SK-N-MC (cell line): Measurements from ENCODE around the gene AK3.

Experiments used
- DNase-seq: peaks from one replicate; pipeline ENCODE4 v3.0.0-alpha.2; 2011; ENCODE audit warnings: low read depth, low spot score
- H3K27ac ChIP-seq: fragments of 200-600 bp; sonication (generic); 2 replicates; pipeline ENCODE4 v1.5.1; 2016; ENCODE audit warnings: mixed run types
- H3K36me3 ChIP-seq: fragments of 200-600 bp; sonication (generic); 2 replicates; pipeline ENCODE4 v1.6.1; 2017; ENCODE audit warnings: antibody characterized with exemption, low read length, mixed read lengths; ENCODE audit not compliant: insufficient read depth
- H3K4me3 ChIP-seq: fragments of 200-600 bp; sonication (generic); 2 replicates; pipeline ENCODE4 v1.5.1; 2016
- H3K9ac ChIP-seq: fragments of 200-600 bp; sonication (generic); 2 replicates; pipeline ENCODE4 v1.8.0; 2017; ENCODE audit warnings: mixed run types, mixed read lengths; ENCODE audit not compliant: insufficient read length
- H3K9me3 ChIP-seq: fragments of 200-600 bp; sonication (generic); 2 replicates; pipeline ENCODE4 v1.6.1; 2017; ENCODE audit warnings: low read depth, mild to moderate bottlenecking, antibody characterized with exemption, low read length, moderate library complexity, mixed read lengths
- EZH2 ChIP-seq: fragments of 200-600 bp; sonication (generic); IDR thresholded peaks from one replicate; pipeline ENCODE4 v1.6.1; 2017; ENCODE audit warnings: antibody characterized with exemption
- FOXP2 ChIP-seq: optimal IDR thresholded peaks from 2 replicates; pipeline ENCODE3; 2011; ENCODE audit warnings: mild to moderate bottlenecking, moderate library complexity; ENCODE audit not compliant: insufficient read depth; ENCODE audit errors: extremely low read length, control extremely low read depth
- POLR2AphosphoS5 ChIP-seq: IDR thresholded peaks from 2 replicates; pipeline ENCODE4 v1.6.1; 2012; ENCODE audit warnings: mild to moderate bottlenecking, low read depth, low read length, borderline replicate concordance

Gene AK3

DNA sequence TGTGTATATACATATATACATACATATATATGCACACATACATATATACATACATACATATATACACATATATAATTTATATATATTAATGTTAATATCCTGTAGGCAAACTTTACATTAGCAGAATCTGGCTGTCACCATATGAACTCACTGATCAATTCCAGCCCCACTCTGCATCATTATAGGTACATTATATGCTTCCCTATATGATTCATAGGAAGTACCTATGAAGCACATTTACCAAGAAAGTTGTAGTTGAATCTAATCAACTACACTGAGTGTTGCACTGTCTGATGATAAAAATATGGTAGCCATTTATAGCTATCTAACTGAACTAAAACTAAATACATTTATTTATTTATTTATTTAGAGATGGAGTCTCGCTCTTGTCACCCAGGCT, 69.3 kb downstream of the AK3 start:
- DNase-seq, result no peak
- H3K9me3 ChIP-seq, result no peaks in the 10 kb centered on the region
- no peak overlapping the region for H3K9ac ChIP-seq
- H3K36me3 ChIP-seq, result no peaks in the 10 kb centered on the region
- H3K4me3 ChIP-seq, result no peak overlapping the region
- TF ChIP-seq EZH2, result no peak
- TF ChIP-seq POLR2AphosphoS5, result no peak
- TF ChIP-seq FOXP2, result no peak
- no peak overlapping the region for H3K27ac ChIP-seq

GRCh38 chr9:4670591-4670990, 70.4 kb downstream of the AK3 start:
- Histone ChIP-seq H3K4me3 (no peak overlapping the region), H3K9ac (no peak overlapping the region), H3K27ac (peak overlapping the region; percentile 22; the same call in 1 of the 2 replicates), H3K36me3 (no peaks in the 10 kb centered on the region), H3K9me3 (no peaks in the 10 kb centered on the region)
- no peak for DNase-seq
- no peak for TF ChIP-seq FOXP2
- TF ChIP-seq EZH2, result no peak
- TF ChIP-seq POLR2AphosphoS5, result no peak

- Histone ChIP-seq H3K36me3 (no peaks in the 10 kb centered on the region), H3K9me3 (no peaks in the 10 kb centered on the region), H3K27ac (0 out of 2 replicates have a peak overlapping the region, but pooled peaks have one; percentile 22), H3K9ac (no peak overlapping the region), H3K4me3 (no peak overlapping the region)
- TF ChIP-seq POLR2AphosphoS5, result no peak
- no peak for DNase-seq
These were observed 71.1 kb downstream of the AK3 start for GRCh38 chr9:4669890-4670289.

- no peak for DNase-seq
- no peak overlapping the region for H3K4me3 ChIP-seq
- TF ChIP-seq FOXP2 (no peak), POLR2AphosphoS5 (no peak)
These were observed 72.4 kb downstream of the AK3 start for GRCh38 chr9:4668604-4669003.

GRCh38 chr9:4667681-4668080, 73.3 kb downstream of the AK3 start:
- H3K4me3 ChIP-seq, result no peak overlapping the region
- DNase-seq, result no peak
- no peak overlapping the region for H3K27ac ChIP-seq
- no peaks in the 10 kb centered on the region for H3K9me3 ChIP-seq
- no peak for TF ChIP-seq POLR2AphosphoS5
- no peak for TF ChIP-seq EZH2
- no peak for TF ChIP-seq FOXP2
- no peaks in the 10 kb centered on the region for H3K36me3 ChIP-seq
- H3K9ac ChIP-seq, result no peak overlapping the region

More at GRCh38 chr9:4668604-4669003, 72.4 kb downstream of the AK3 start:
- H3K36me3 ChIP-seq, result no peaks in the 10 kb centered on the region
- no peaks in the 10 kb centered on the region for H3K9me3 ChIP-seq
- H3K9ac ChIP-seq, result no peak overlapping the region
- no peak overlapping the region for H3K27ac ChIP-seq

GRCh38 chr9:4666042-4666699, 74.8 kb downstream of the AK3 start, which contains the start of gene SPATA6L:
SPATA6L (minus strand) TSS chr9:4666480; CDS start chr9:4666250, 230 bp downstream.
- peak within 1 kb of the TSS; percentile 91 for H3K9ac ChIP-seq
- DNase-seq, result no peak
- H3K4me3 ChIP-seq, result peak within 1 kb of the TSS; percentile 88
- peak within 1 kb of the TSS; percentile 96 for H3K27ac ChIP-seq
- no peaks in the 10 kb centered on the region for H3K9me3 ChIP-seq
- TF ChIP-seq EZH2 (no peak), FOXP2 (no peak), POLR2AphosphoS5 (peak; percentile 67)
- H3K36me3 ChIP-seq, result no peaks in the 10 kb centered on the region

DNA sequence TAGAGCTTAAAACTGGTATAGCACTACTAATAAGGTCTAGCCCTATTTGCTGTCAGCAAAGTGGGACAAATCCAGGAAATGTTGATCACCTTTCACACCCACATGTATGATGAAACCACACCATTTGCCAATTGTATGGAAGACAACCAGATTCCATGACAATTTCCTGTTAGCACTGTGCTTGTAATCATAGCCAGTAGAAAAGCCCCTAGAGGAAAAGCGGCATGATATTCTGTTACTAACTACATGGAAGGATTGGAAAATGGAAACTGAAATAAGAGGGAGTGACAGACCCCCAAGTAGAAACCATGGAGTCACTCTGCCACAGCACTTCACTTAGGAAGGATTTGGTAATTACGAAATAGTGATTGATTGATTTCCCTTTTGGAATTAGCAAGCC, 75.6 kb downstream of the AK3 start:
- H3K27ac ChIP-seq, result peak overlapping the region; percentile 96

DNA sequence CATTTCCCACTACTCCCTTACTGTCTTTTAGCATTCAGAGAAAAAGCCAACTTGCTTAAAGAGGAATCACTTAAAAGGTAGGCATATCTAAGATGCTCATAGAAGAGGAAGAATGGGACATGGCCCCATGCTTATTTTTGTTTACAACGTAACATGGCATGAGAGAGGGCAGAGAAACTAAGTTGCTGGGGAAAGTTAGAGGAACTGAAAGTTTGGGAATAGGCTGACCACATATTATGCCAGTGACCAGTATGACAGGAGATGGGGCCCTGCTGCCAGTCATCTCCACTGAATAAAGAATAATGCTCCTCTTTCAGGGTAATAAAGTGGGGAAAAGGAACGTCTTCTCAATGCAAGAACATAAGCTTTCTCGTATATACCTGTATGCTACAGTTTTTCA, 77.0 kb downstream of the AK3 start:
- no peak for DNase-seq
- Histone ChIP-seq H3K27ac (peak overlapping the region; percentile 96), H3K36me3 (no peaks in the 10 kb centered on the region), H3K9me3 (no peaks in the 10 kb centered on the region), H3K9ac (peak overlapping the region; percentile 91), H3K4me3 (peak overlapping the region; percentile 88)
- TF ChIP-seq EZH2, result no peak
- no peak for TF ChIP-seq FOXP2
- TF ChIP-seq POLR2AphosphoS5, result no peak

More for the DNA sequence above, 75.6 kb downstream of the AK3 start:
- no peak for DNase-seq
- Histone ChIP-seq H3K4me3 (peak overlapping the region; percentile 88), H3K9me3 (no peaks in the 10 kb centered on the region), H3K36me3 (no peaks in the 10 kb centered on the region), H3K9ac (peak overlapping the region; percentile 91)
- TF ChIP-seq EZH2 (no peak), POLR2AphosphoS5 (peak; percentile 40; the same call in 1 of the 2 replicates)
